Pancreas (tissue), 10 donors: Measurements from ENCODE around the gene SKP1. TPM values are rescaled to one million over a fixed set of nuclear protein-coding genes. Genes with fewer than 3 reads are reported as not detected.

Source experiments
- ATAC-seq, 4 donors: fragments of 200-7000 bp; cut with Tn5 transposase; one replicate each; pipeline versions ENCODE4 v1.8.0 to v1.9.1; 2020; ENCODE audit warnings: mild to moderate bottlenecking in 4 of 4, moderate library complexity in 4 of 4
- DNase-seq, 6 donors: peaks; one replicate each; pipeline ENCODE4 v3.0.0-alpha.2; 2020
- FAIRE-seq: peaks from 2 replicates; lab custom pipeline; 2012; peaks lifted over from hg19 to GRCh38; lab: Jason Lieb, UNC
- H3K27ac ChIP-seq, 4 donors: fragments of 200-600 bp; sonication (generic); 1 replicate in 3 of 4; 2 replicates in 1 of 4; pipeline versions ENCODE4 v1.5.0 to v1.8.0; 2020
- H3K27me3 ChIP-seq, 4 donors: fragments of 200-600 bp; one replicate each; pipeline ENCODE4 v1.8.0; 2021
- H3K36me3 ChIP-seq, 3 donors: fragments of 200-600 bp; sonication (generic) in 1 of 3; one replicate each; pipeline versions ENCODE4 v1.5.0 to v1.8.0; 2020 to 2021
- H3K4me1 ChIP-seq, 3 donors: fragments of 200-600 bp; one replicate each; pipeline ENCODE4 v1.8.0; 2021
- H3K4me3 ChIP-seq, 4 donors: fragments of 200-600 bp; sonication (generic) in 2 of 4; one replicate each; pipeline versions ENCODE4 v1.5.0 to v1.8.0; 2020 to 2021
- H3K9me3 ChIP-seq, 4 donors: fragments of 200-600 bp; one replicate each; pipeline ENCODE4 v1.8.0; 2021
- WGBS, 2 donors: extraction: QIAGEN DNeasy Blood & Tissue Kit; methylation state at CpG; one replicate each; pipeline ENCODE4 v1.1.7; 2013; 5-methylcytosine and 5-hydroxymethylcytosine counted together
- intact Hi-C, 3 donors: fragments of 100-400 bp; cut with DNase I; formaldehyde crosslinking; loops; one replicate each; pipeline versions ENCODE4 v1.11.1 to v1.14.2; 2022
- polyA plus RNA-seq, 2 donors: library from polyadenylated mRNA; stranded (reverse); fragments of 200-250 nt; gene quantifications; one replicate each; pipeline ENCODE4 v1.2.3, GENCODE V29; 2013
- total RNA-seq, 6 donors: library from RNA; stranded (reverse); fragmentation: NEBNext Ultra II Directional in 4 of 6; extraction: Animal tissue kit (Norgen Biotek cat#: 25700) in 4 of 6; gene quantifications; one replicate each; pipeline versions ENCODE4 v1.2.1 to v1.2.4, GENCODE V29; 2021 to 2023
- TF ChIP-seq, protein P1 (sequence below), 4 donors: fragments of 200-600 bp; sonication (generic) in 3 of 4; IDR thresholded peaks; one replicate each; pipeline versions ENCODE4 v1.5.0 to v1.8.0; 2021; ENCODE audit warnings: antibody characterized with exemption in 4 of 4
- donor health status: healthy with polysubstance abuse.
- donor health status: DM: no; HTN: no; CAD: no; lungs with moderate emphysema.
- donor health status: DM: no; HTN: no; CAD: no.
- donor health status: control.
- donor health status: control.
- donor health status: Bipolar disorder and iron deficiency.
- donor health status: DM: yes; HTN: yes; CAD: no.
- donor health status: DM: no; HTN: no; CAD: no.
- donor health status: DM: no; HTN: no; CAD: no.
- donor health status: DM: yes; HTN: yes; CAD: no.

SKP1 gene
- total and polyA plus RNA-seq, 8 donors: 67.5 to 252 (median 97.6) TPM

DNA sequence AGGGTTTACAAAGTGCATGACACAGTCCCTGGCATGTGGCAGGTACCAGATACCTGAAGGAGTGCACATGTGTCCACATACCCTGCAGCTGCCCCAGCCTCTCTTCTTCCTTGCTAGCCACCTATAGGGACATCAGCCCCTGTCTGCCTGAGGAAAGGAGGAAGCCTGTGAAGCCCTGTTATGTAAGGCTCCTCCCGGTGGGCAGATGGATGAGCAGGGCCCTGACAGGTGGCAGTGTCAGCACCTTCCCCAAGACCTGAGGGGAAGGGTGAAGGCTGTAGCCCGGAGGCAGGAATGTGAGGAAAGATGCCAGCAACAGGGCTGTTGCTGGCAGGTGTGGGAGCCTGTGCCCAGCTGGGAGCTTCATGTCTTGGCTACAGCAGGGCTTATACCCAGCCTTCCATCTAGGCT is 40.5 kb downstream of the SKP1 start:
- intact Hi-C loops: loop anchor here in 1 of 3 donors (10.0 kb wide), 1 partner anchor 91 kb away; no protein-coding TSS in a partner anchor
- FAIRE-seq (no peak), DNase-seq (peak in 2 of 6 donors; percentile 6 to 7), ATAC-seq (no peak)
- TF ChIP-seq, protein P1, sequence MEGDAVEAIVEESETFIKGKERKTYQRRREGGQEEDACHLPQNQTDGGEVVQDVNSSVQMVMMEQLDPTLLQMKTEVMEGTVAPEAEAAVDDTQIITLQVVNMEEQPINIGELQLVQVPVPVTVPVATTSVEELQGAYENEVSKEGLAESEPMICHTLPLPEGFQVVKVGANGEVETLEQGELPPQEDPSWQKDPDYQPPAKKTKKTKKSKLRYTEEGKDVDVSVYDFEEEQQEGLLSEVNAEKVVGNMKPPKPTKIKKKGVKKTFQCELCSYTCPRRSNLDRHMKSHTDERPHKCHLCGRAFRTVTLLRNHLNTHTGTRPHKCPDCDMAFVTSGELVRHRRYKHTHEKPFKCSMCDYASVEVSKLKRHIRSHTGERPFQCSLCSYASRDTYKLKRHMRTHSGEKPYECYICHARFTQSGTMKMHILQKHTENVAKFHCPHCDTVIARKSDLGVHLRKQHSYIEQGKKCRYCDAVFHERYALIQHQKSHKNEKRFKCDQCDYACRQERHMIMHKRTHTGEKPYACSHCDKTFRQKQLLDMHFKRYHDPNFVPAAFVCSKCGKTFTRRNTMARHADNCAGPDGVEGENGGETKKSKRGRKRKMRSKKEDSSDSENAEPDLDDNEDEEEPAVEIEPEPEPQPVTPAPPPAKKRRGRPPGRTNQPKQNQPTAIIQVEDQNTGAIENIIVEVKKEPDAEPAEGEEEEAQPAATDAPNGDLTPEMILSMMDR (IDR thresholded peaks at IDR 0.05): no peak
- Histone ChIP-seq H3K36me3 (peaks cover 0 to 11% (median 0%) of the 10 kb centered on the region in 3 donors), H3K9me3 (no peaks in the 10 kb centered on the region), H3K4me3 (no peak overlapping the region), H3K27me3 (no peaks in the 10 kb centered on the region), H3K4me1 (no peaks in the 10 kb centered on the region), H3K27ac (no peak overlapping the region)
- 22 to 38% methylated on average over 2 of the region's 2 CpGs for WGBS, 2 donors

DNA sequence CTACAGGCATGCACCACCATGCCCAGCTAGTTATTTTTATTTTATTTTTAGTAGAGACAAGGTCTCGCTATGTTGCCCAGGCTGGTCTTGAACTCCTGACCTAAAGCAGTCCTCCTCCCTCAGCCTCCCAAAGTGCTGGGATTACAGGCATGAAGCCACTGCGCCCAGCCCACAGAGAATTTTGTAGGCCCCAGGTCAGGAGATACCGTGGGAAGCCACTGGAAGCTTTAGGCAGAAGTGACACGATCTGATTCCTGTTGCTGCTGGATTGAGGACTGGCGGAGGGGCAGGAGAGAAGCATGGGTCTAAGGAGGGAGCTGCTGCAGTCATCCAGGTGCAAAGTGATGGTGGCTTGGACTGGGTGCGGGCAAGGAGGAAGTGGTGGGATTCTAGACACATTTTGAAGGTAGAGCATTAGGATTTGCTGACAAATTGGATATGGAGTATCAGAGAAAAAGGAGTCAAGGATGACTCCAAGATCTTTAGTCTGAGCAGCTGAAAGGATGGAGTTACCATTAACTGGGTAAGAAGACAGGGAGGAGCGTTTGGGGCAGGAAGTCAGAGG is 41.6 kb downstream of the SKP1 start:
- ATAC-seq (no peak), FAIRE-seq (no peak), DNase-seq (peak in 1 of 6 donors; percentile 16)
- WGBS, 2 donors: 90 to 93% methylated on average over 7 of the region's 7 CpGs
- Histone ChIP-seq H3K9me3 (no peaks in the 10 kb centered on the region), H3K4me1 (no peaks in the 10 kb centered on the region), H3K27ac (no peak overlapping the region), H3K4me3 (no peak overlapping the region), H3K36me3 (peaks cover 0 to 11% (median 0%) of the 10 kb centered on the region in 3 donors), H3K27me3 (no peaks in the 10 kb centered on the region)
- TF ChIP-seq, protein P1 (IDR thresholded peaks at IDR 0.05): no peak
- intact Hi-C loops: loop anchor here in 1 of 3 donors (10.0 kb wide), 1 partner anchor 90 kb away; no protein-coding TSS in a partner anchor

DNA sequence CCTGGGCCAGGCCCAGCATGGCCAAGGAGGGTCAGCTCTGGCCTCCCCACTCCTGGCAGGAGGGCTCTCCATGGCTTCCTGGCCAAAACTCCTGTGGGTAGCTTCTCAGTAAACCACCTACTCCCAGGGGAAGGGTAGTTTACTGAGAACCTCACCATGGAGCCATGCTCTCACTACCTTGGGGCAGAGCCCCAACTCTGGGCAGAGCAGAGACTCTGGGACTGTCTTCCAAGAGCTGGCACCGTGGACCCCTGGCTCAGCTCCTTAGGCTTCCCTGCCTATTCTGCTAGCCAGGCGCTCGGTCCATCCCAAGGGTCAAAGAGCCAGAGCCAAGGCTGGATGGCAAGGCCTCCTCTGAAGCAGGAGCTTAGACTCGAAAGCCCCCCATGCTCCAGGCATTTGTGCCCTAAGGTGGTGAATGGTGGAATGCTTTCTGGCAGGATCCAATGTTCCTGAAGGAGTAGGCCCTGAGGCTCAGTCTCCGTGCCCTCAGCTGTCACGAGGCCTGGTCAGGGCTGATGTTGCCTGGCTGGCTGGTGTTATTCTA is 42.7 kb downstream of the SKP1 start:
- Histone ChIP-seq H3K9me3 (no peaks in the 10 kb centered on the region), H3K4me1 (no peaks in the 10 kb centered on the region), H3K27me3 (no peaks in the 10 kb centered on the region), H3K4me3 (no peak overlapping the region), H3K27ac (no peak overlapping the region), H3K36me3 (peaks cover 0 to 11% (median 0%) of the 10 kb centered on the region in 3 donors)
- intact Hi-C loops: loop anchor here in 1 of 3 donors (10.0 kb wide), 1 partner anchor 89 kb away; no protein-coding TSS in a partner anchor
- no peak for ATAC-seq
- DNase-seq: peak in 2 of 6 donors; percentile 30 to 61
- FAIRE-seq: no peak
- WGBS, 2 donors: 93 to 97% methylated on average over 6 of the region's 6 CpGs
- TF ChIP-seq, protein P1 (IDR thresholded peaks at IDR 0.05): no peak

DNA sequence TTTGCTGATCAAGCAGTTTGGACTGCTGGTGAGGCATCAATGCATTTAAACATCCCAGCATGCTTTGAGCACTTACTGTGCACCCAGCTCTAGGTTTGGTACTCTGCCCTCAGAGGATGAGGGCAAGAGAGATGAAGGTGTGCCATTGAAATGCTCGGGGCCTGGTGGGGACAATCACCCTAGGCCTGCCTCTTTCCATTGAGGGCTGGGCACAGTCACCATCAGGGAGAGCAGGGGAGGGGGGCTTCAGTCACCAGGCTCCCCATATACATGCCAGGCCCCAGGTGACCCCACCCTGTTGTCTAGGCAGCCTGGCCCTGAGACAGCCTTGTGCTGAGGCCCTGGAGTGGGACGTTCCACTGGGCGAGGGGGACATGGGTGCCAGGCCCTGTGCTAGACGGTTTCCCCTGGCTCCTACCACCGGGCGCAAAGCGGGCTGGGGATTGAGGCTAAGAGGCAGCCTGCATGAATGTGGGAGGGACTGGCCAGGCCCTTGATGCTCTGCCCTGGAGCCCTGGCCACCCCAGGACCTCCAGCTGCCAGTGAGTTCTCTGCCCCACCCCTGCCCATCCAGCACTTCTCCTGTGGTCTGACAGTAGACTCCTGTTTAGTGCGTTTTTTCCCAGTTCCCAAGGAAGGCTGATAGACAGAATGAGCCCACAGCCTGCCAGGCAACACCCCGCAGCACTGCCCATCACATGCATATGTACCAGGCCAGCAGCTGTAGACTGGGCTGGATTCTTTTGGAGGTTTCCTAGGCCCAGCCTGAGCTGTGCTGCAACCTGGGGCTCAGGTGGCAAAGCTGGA is 43.4 kb downstream of the SKP1 start:
- no peaks in the 10 kb centered on the region for H3K27me3 ChIP-seq
- no peak overlapping the region for H3K27ac ChIP-seq
- peaks cover 0 to 11% (median 0%) of the 10 kb centered on the region in 3 donors for H3K36me3 ChIP-seq
- intact Hi-C loops: loop anchor here in 1 of 3 donors (10.0 kb wide), 1 partner anchor 89 kb away; no protein-coding TSS in a partner anchor
- no peak for ATAC-seq
- 88% methylated on average over 9 of the region's 9 CpGs for WGBS, 2 donors
- H3K4me3 ChIP-seq: no peak overlapping the region
- TF ChIP-seq, protein P1 (IDR thresholded peaks at IDR 0.05): no peak
- DNase-seq: peak in 2 of 6 donors; percentile 41 to 49
- FAIRE-seq: no peak
- H3K9me3 ChIP-seq: no peaks in the 10 kb centered on the region
- peaks cover 0 to 2% (median under 1%) of the 10 kb centered on the region in 3 donors for H3K4me1 ChIP-seq
